Measurements from ENCODE around the gene OSBPL10.

The OSBPL10 gene

GRCh38 chr3:31947671-31948091 lies 33.4 kb downstream of the OSBPL10 start:
- TF ChIP-seq CTCF (IDR thresholded peaks at IDR 0.05; ENCODE audit: low read depth, low read length): no peak
- H3K4me3 ChIP-seq (ENCODE audit: low read depth, low read length): no peak overlapping the region

GRCh38 chr3:31947162-31947561 lies 33.9 kb downstream of the OSBPL10 start:
- no peak for TF ChIP-seq CTCF (IDR thresholded peaks at IDR 0.05; ENCODE audit: low read depth, low read length)
- H3K4me3 ChIP-seq (ENCODE audit: low read depth, low read length): no peak overlapping the region

GRCh38 chr3:31946484-31947081 lies 34.5 kb downstream of the OSBPL10 start:
- no peak overlapping the region for H3K4me3 ChIP-seq (ENCODE audit: low read depth, low read length)
- TF ChIP-seq CTCF (IDR thresholded peaks at IDR 0.05; ENCODE audit: low read depth, low read length): no peak

GRCh38 chr3:31945738-31946052 lies 35.4 kb downstream of the OSBPL10 start:
- no peak for TF ChIP-seq CTCF (IDR thresholded peaks at IDR 0.05; ENCODE audit: low read depth, low read length)

GRCh38 chr3:31943041-31943440 lies 38.0 kb downstream of the OSBPL10 start:
- no peak overlapping the region for H3K4me3 ChIP-seq (ENCODE audit: low read depth, low read length)
- no peak for TF ChIP-seq CTCF (IDR thresholded peaks at IDR 0.05; ENCODE audit: low read depth, low read length)

More at GRCh38 chr3:31945738-31946052, 35.4 kb downstream of the OSBPL10 start:
- H3K4me3 ChIP-seq (ENCODE audit: low read depth, low read length): no peak overlapping the region

GRCh38 chr3:31942446-31942845 lies 38.6 kb downstream of the OSBPL10 start:
- no peak overlapping the region for H3K4me3 ChIP-seq (ENCODE audit: low read depth, low read length)

GRCh38 chr3:31937225-31937624 lies 43.8 kb downstream of the OSBPL10 start:
- H3K4me3 ChIP-seq (ENCODE audit: low read depth, low read length): no peak overlapping the region
- no peak for TF ChIP-seq CTCF (IDR thresholded peaks at IDR 0.05; ENCODE audit: low read depth, low read length)

More at GRCh38 chr3:31942446-31942845, 38.6 kb downstream of the OSBPL10 start:
- TF ChIP-seq CTCF (IDR thresholded peaks at IDR 0.05; ENCODE audit: low read depth, low read length): no peak
